ENCODE results near the gene NUFIP2. TPM values are rescaled to one million over a fixed set of nuclear protein-coding genes. Genes with fewer than 3 reads are reported as not detected.
A peak's percentile ranks its signal among the peaks of the same experiment; 100 is the strongest.
"Not testable (repeated sequence)": the region's sequence is repeated elsewhere in the genome, so short reads cannot be mapped to it uniquely, and the experiment has no call there.

Gene NUFIP2
- polyA plus RNA-seq, 4 donors = 5.1 to 34.1 (median 7.5) TPM

- peaks cover 0 to 17% (median 0%) of the 10 kb centered on the region in 3 donors for H3K4me1 ChIP-seq (ENCODE audit: control insufficient read depth in 3 of 3, insufficient read depth in 2 of 3, low read depth in 1 of 3, low read length in 2 of 3)
Observed at GRCh38 chr17:29291163-29291752, 2.7 kb downstream of the NUFIP2 start.

GRCh38 chr17:29289852-29290251, 4.1 kb downstream of the NUFIP2 start:
- Histone ChIP-seq H3K36me3 (ENCODE audit: control insufficient read depth in 3 of 3, insufficient read depth in 2 of 3, low read depth in 1 of 3, low read length in 3 of 3) (peaks cover 11 to 23% (median 19%) of the 10 kb centered on the region in 3 donors), H3K4me1 (ENCODE audit: control insufficient read depth in 3 of 3, insufficient read depth in 2 of 3, low read depth in 1 of 3, low read length in 2 of 3) (peaks cover 0 to 17% (median 0%) of the 10 kb centered on the region in 3 donors), H3K27ac (ENCODE audit: low read depth in 1 of 3, low read length in 2 of 3) (no peak overlapping the region), H3K4me3 (ENCODE audit: low read depth in 1 of 3, low read length in 3 of 3) (no peak overlapping the region), H3K9me3 (ENCODE audit: control insufficient read depth in 2 of 2, insufficient read depth in 1 of 2, low read depth in 1 of 2, low read length in 1 of 2) (no peaks in the 10 kb centered on the region), H3K27me3 (ENCODE audit: control insufficient read depth in 3 of 3, insufficient read depth in 3 of 3, low read length in 3 of 3) (no peaks in the 10 kb centered on the region)
- 79 to 85% (median 82%) methylated on average over 9 of the region's 9 CpGs for WGBS, 3 donors
- no peak for DNase-seq
- FAIRE-seq = no peak

More at GRCh38 chr17:29291163-29291752, 2.7 kb downstream of the NUFIP2 start:
- Histone ChIP-seq H3K4me3 (ENCODE audit: low read depth in 1 of 3, low read length in 3 of 3) (peak overlapping the region in 2 of 3 donors; percentile 75 to 98), H3K36me3 (ENCODE audit: control insufficient read depth in 3 of 3, insufficient read depth in 2 of 3, low read depth in 1 of 3, low read length in 3 of 3) (peaks cover 9 to 19% (median 16%) of the 10 kb centered on the region in 3 donors), H3K9me3 (ENCODE audit: control insufficient read depth in 2 of 2, insufficient read depth in 1 of 2, low read depth in 1 of 2, low read length in 1 of 2) (no peaks in the 10 kb centered on the region), H3K27me3 (ENCODE audit: control insufficient read depth in 3 of 3, insufficient read depth in 3 of 3, low read length in 3 of 3) (no peaks in the 10 kb centered on the region), H3K27ac (ENCODE audit: low read depth in 1 of 3, low read length in 2 of 3) (peak overlapping the region in 1 of 3 donors; percentile 90)
- DNase-seq (peak; percentile 78 to 80), FAIRE-seq (no peak)
- 2 to 8% (median 5%) methylated on average over 5 of the region's 5 CpGs for WGBS, 3 donors

- peaks cover 23 to 43% (median 23%) of the 10 kb centered on the region in 3 donors for H3K36me3 ChIP-seq (ENCODE audit: control insufficient read depth in 3 of 3, insufficient read depth in 2 of 3, low read depth in 1 of 3, low read length in 3 of 3)
Observed at GRCh38 chr17:29283961-29284360, 10.0 kb downstream of the NUFIP2 start.

GRCh38 chr17:29283496-29283895, 10.5 kb downstream of the NUFIP2 start:
- peaks cover 0 to 20% of the 10 kb centered on the region in 2 donors for H3K9me3 ChIP-seq (ENCODE audit: control insufficient read depth in 2 of 2, insufficient read depth in 1 of 2, low read depth in 1 of 2, low read length in 1 of 2)
- no peak for DNase-seq
- H3K27ac ChIP-seq (ENCODE audit: low read depth in 1 of 3, low read length in 2 of 3) = no peak overlapping the region
- 70 to 78% (median 72%) methylated on average over 5 of the region's 5 CpGs for WGBS, 3 donors
- no peak for FAIRE-seq
- H3K4me3 ChIP-seq (ENCODE audit: low read depth in 1 of 3, low read length in 3 of 3) = no peak overlapping the region
- H3K27me3 ChIP-seq (ENCODE audit: control insufficient read depth in 3 of 3, insufficient read depth in 3 of 3, low read length in 3 of 3) = no peaks in the 10 kb centered on the region
- peaks cover 20 to 40% (median 23%) of the 10 kb centered on the region in 3 donors for H3K36me3 ChIP-seq (ENCODE audit: control insufficient read depth in 3 of 3, insufficient read depth in 2 of 3, low read depth in 1 of 3, low read length in 3 of 3)
- peaks cover 0 to 2% (median 0%) of the 10 kb centered on the region in 3 donors for H3K4me1 ChIP-seq (ENCODE audit: control insufficient read depth in 3 of 3, insufficient read depth in 2 of 3, low read depth in 1 of 3, low read length in 2 of 3)

More at GRCh38 chr17:29283961-29284360, 10.0 kb downstream of the NUFIP2 start:
- Histone ChIP-seq H3K27ac (ENCODE audit: low read depth in 1 of 3, low read length in 2 of 3) (no peak overlapping the region), H3K4me1 (ENCODE audit: control insufficient read depth in 3 of 3, insufficient read depth in 2 of 3, low read depth in 1 of 3, low read length in 2 of 3) (peaks cover 0 to 3% (median 2%) of the 10 kb centered on the region in 3 donors), H3K27me3 (ENCODE audit: control insufficient read depth in 3 of 3, insufficient read depth in 3 of 3, low read length in 3 of 3) (no peaks in the 10 kb centered on the region), H3K9me3 (ENCODE audit: control insufficient read depth in 2 of 2, insufficient read depth in 1 of 2, low read depth in 1 of 2, low read length in 1 of 2) (peaks cover 0 to 20% of the 10 kb centered on the region in 2 donors), H3K4me3 (ENCODE audit: low read depth in 1 of 3, low read length in 3 of 3) (no peak overlapping the region)
- FAIRE-seq = no peak
- DNase-seq = no peak
- WGBS, 3 donors = 49 to 54% (median 50%) methylated on average over 2 of the region's 2 CpGs

GRCh38 chr17:29279397-29280070, 14.4 kb downstream of the NUFIP2 start:
- Histone ChIP-seq H3K4me1 (ENCODE audit: control insufficient read depth in 3 of 3, insufficient read depth in 2 of 3, low read depth in 1 of 3, low read length in 2 of 3) (peaks cover 4% of the 10 kb centered on the region in 3 donors), H3K27me3 (ENCODE audit: control insufficient read depth in 3 of 3, insufficient read depth in 3 of 3, low read length in 3 of 3) (no peaks in the 10 kb centered on the region), H3K4me3 (ENCODE audit: low read depth in 1 of 3, low read length in 3 of 3) (no peak overlapping the region), H3K9me3 (ENCODE audit: control insufficient read depth in 2 of 2, insufficient read depth in 1 of 2, low read depth in 1 of 2, low read length in 1 of 2) (peaks cover 0 to 20% of the 10 kb centered on the region in 2 donors), H3K27ac (ENCODE audit: low read depth in 1 of 3, low read length in 2 of 3) (no peak overlapping the region), H3K36me3 (ENCODE audit: control insufficient read depth in 3 of 3, insufficient read depth in 2 of 3, low read depth in 1 of 3, low read length in 3 of 3) (peaks cover 4 to 47% (median 15%) of the 10 kb centered on the region in 3 donors)
- 95 to 96% (median 95%) methylated on average over 5 of the region's 5 CpGs for WGBS, 3 donors
- FAIRE-seq = no peak
- no peak for DNase-seq

- Histone ChIP-seq H3K27me3 (ENCODE audit: control insufficient read depth in 3 of 3, insufficient read depth in 3 of 3, low read length in 3 of 3) (no peaks in the 10 kb centered on the region), H3K36me3 (ENCODE audit: control insufficient read depth in 3 of 3, insufficient read depth in 2 of 3, low read depth in 1 of 3, low read length in 3 of 3) (peaks cover 8 to 50% (median 15%) of the 10 kb centered on the region in 3 donors), H3K4me1 (ENCODE audit: control insufficient read depth in 3 of 3, insufficient read depth in 2 of 3, low read depth in 1 of 3, low read length in 2 of 3) (peaks cover 4 to 8% (median 4%) of the 10 kb centered on the region in 3 donors), H3K9me3 (ENCODE audit: control insufficient read depth in 2 of 2, insufficient read depth in 1 of 2, low read depth in 1 of 2, low read length in 1 of 2) (peaks cover 0 to 22% of the 10 kb centered on the region in 2 donors), H3K4me3 (ENCODE audit: low read depth in 1 of 3, low read length in 3 of 3) (no peak overlapping the region), H3K27ac (ENCODE audit: low read depth in 1 of 3, low read length in 2 of 3) (no peak overlapping the region)
- no peak for DNase-seq
- FAIRE-seq = no peak
Observed at GRCh38 chr17:29278692-29279091, 15.3 kb downstream of the NUFIP2 start.

GRCh38 chr17:29273924-29274323, 20.0 kb downstream of the NUFIP2 start:
- Histone ChIP-seq H3K36me3 (ENCODE audit: control insufficient read depth in 3 of 3, insufficient read depth in 2 of 3, low read depth in 1 of 3, low read length in 3 of 3) (peaks cover 4 to 45% (median 10%) of the 10 kb centered on the region in 3 donors), H3K9me3 (ENCODE audit: control insufficient read depth in 2 of 2, insufficient read depth in 1 of 2, low read depth in 1 of 2, low read length in 1 of 2) (peaks cover 0 to 2% of the 10 kb centered on the region in 2 donors), H3K4me1 (ENCODE audit: control insufficient read depth in 3 of 3, insufficient read depth in 2 of 3, low read depth in 1 of 3, low read length in 2 of 3) (peaks cover 2 to 8% (median 4%) of the 10 kb centered on the region in 3 donors), H3K27me3 (ENCODE audit: control insufficient read depth in 3 of 3, insufficient read depth in 3 of 3, low read length in 3 of 3) (no peaks in the 10 kb centered on the region), H3K4me3 (ENCODE audit: low read depth in 1 of 3, low read length in 3 of 3) (no peak overlapping the region), H3K27ac (ENCODE audit: low read depth in 1 of 3, low read length in 2 of 3) (peak overlapping the region in 1 of 3 donors; percentile 41)
- DNase-seq (peak in 1 of 2 donors; percentile 74), FAIRE-seq (no peak)
- WGBS, 3 donors = 6 to 68% (median 27%) methylated on average over 1 of the region's 1 CpG

GRCh38 chr17:29271980-29272379, 22.0 kb downstream of the NUFIP2 start:
- not testable (repeated sequence) for H3K27ac ChIP-seq (ENCODE audit: low read depth in 1 of 3, low read length in 2 of 3); H3K27me3 ChIP-seq (ENCODE audit: control insufficient read depth in 3 of 3, insufficient read depth in 3 of 3, low read length in 3 of 3); H3K4me3 ChIP-seq (ENCODE audit: low read depth in 1 of 3, low read length in 3 of 3); H3K4me1 ChIP-seq (ENCODE audit: control insufficient read depth in 3 of 3, insufficient read depth in 2 of 3, low read depth in 1 of 3, low read length in 2 of 3); DNase-seq; H3K9me3 ChIP-seq (ENCODE audit: control insufficient read depth in 2 of 2, insufficient read depth in 1 of 2, low read depth in 1 of 2, low read length in 1 of 2); FAIRE-seq
- peaks cover 4 to 52% (median 8%) of the 10 kb centered on the region in 3 donors for H3K36me3 ChIP-seq (ENCODE audit: control insufficient read depth in 3 of 3, insufficient read depth in 2 of 3, low read depth in 1 of 3, low read length in 3 of 3)
- 86 to 93% (median 91%) methylated on average over 8 to 9 of the region's 9 CpGs for WGBS, 3 donors
